Activated B cell treated with CpG ODN at 0.5 μM for 24 hours (primary cell): ENCODE data around the gene YBX2. TPM values are rescaled to one million over a fixed set of nuclear protein-coding genes. Genes with fewer than 3 reads are reported as not detected.
"Not testable (repeated sequence)": the region's sequence is repeated elsewhere in the genome, so short reads cannot be mapped to it uniquely, and the experiment has no call there.

Experiments
- ATAC-seq: fragments of 200-7000 bp; cut with Tn5 transposase; one replicate; pipeline ENCODE4 v1.10.0; 2021; ENCODE audit warnings: low read depth, mild to moderate bottlenecking, moderate library complexity
- CTCF ChIA-PET: fragments of 350-600 bp; sonication (Branson Sonifier 250); formaldehyde crosslinking; loops from one replicate; lab custom pipeline; 2021; ENCODE audit warnings: antibody characterized with exemption; lab: Charles Lee
- POLR2A ChIA-PET: fragments of 350-600 bp; sonication (Branson Sonifier 250); formaldehyde crosslinking; loops from one replicate; lab custom pipeline; 2021; ENCODE audit warnings: antibody characterized with exemption; lab: Charles Lee
- DNase-seq: peaks from one replicate; pipeline ENCODE4 v3.0.0; 2022
- H3K27ac Mint-ChIP-seq: one replicate; pipeline ENCODE4 v1.8.0; 2020; ENCODE audit warnings: mixed read lengths
- H3K27me3 Mint-ChIP-seq: one replicate; pipeline ENCODE4 v1.8.0; 2021; ENCODE audit warnings: mixed read lengths
- H3K36me3 Mint-ChIP-seq: one replicate; pipeline ENCODE4 v1.8.0; 2021; ENCODE audit warnings: low read depth, mixed read lengths
- H3K4me1 Mint-ChIP-seq: one replicate; pipeline ENCODE4 v1.8.0; 2021; ENCODE audit warnings: mixed read lengths
- H3K4me3 Mint-ChIP-seq: one replicate; pipeline ENCODE4 v1.8.0; 2020; ENCODE audit warnings: mild to moderate bottlenecking, mixed read lengths
- H3K9me3 Mint-ChIP-seq: one replicate; pipeline ENCODE4 v1.8.0; 2020; ENCODE audit warnings: mixed read lengths
- intact Hi-C: fragments of 100-400 bp; cut with micrococcal nuclease; formaldehyde crosslinking; loops from one replicate; pipeline ENCODE4 v1.15.1; 2024
- total RNA-seq: library from RNA; stranded (reverse); gene quantifications from 2 replicates; pipeline ENCODE4 v1.2.3, GENCODE V29; 2022
- TF ChIP-seq, protein P1 (sequence below): fragments of 200-600 bp; IDR thresholded peaks from one replicate; pipeline ENCODE4 v1.8.0; 2022; ENCODE audit warnings: antibody characterized with exemption, mild to moderate bottlenecking

Gene YBX2
- total RNA-seq, 1 donor from 2014 or later = 0.16 TPM

DNA sequence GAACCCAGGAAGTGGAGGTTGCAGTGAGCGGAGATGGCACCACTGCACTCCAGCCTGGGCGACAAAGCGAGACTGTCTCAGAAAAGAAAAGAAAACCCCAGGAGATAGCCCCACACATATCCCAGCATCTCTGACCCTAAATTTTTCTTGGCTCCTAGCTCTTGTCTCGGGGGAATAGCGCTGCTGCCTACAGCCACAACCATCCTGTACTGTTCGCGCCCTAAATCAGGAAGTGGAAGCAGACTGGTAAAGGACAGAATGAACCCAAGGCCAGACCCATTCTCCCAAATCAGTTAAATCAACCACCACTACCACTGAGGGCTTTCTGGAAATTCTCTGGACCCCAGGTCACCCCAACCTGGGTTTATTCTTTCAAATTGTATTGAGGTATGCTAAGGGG lies 44.6 kb downstream of the YBX2 start:
- Mint-ChIP-seq H3K27me3 (no peaks in the 10 kb centered on the region), H3K36me3 (peaks cover 56% of the 10 kb centered on the region), H3K27ac (peak overlapping the region; percentile 87), H3K4me3 (peak overlapping the region; percentile 98), H3K9me3 (no peaks in the 10 kb centered on the region), H3K4me1 (peaks cover 47% of the 10 kb centered on the region)
- ATAC-seq (no peak), DNase-seq (no peak)
- TF ChIP-seq, protein P1, sequence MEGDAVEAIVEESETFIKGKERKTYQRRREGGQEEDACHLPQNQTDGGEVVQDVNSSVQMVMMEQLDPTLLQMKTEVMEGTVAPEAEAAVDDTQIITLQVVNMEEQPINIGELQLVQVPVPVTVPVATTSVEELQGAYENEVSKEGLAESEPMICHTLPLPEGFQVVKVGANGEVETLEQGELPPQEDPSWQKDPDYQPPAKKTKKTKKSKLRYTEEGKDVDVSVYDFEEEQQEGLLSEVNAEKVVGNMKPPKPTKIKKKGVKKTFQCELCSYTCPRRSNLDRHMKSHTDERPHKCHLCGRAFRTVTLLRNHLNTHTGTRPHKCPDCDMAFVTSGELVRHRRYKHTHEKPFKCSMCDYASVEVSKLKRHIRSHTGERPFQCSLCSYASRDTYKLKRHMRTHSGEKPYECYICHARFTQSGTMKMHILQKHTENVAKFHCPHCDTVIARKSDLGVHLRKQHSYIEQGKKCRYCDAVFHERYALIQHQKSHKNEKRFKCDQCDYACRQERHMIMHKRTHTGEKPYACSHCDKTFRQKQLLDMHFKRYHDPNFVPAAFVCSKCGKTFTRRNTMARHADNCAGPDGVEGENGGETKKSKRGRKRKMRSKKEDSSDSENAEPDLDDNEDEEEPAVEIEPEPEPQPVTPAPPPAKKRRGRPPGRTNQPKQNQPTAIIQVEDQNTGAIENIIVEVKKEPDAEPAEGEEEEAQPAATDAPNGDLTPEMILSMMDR = no peak
- ChIA-PET CTCF (interaction anchor here (1.2 kb wide), 1 partner anchor 29 kb away, joined by 3 read pairs; no protein-coding TSS in a partner anchor), POLR2A (interaction anchor here (0.8 to 5.8 kb wide), 3 partner anchors 11 to 35 kb away, joined by 3 to 134 read pairs (median 4); partner anchors contain the start of genes ACADVL, DLG4, DVL2 and GABARAP)
- intact Hi-C loops = loop anchor here (5.0 kb wide), 1 partner anchor 232 kb away; the partner anchor contains the start of genes POLR2A and SLC35G6

DNA sequence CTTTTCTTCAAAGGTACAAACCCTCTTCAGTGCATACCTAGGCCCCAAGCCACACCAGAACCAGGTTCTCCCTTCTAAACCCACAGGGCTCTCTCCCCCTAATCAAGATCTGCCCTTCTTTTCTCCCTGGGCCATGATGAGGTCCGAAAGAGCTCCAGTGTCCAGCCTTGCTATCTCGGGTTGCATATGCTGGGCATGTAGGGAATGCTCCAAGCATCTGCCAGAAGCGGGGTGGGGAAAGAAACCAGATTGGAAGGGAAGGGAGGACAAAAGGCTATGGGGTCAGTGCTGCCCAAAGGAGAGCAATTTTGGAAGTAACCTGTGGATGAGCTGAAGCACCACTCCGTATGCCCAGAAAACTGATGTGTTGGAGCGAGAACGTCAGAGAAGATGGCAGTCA lies 45.2 kb downstream of the YBX2 start:
- CTCF ChIA-PET = interaction anchor here (1.2 kb wide), 1 partner anchor 28 kb away, joined by 3 read pairs; no protein-coding TSS in a partner anchor
- ATAC-seq (no peak), DNase-seq (no peak)
- H3K9me3 Mint-ChIP-seq = no peaks in the 10 kb centered on the region
- intact Hi-C loops = no loop called here
- H3K4me1 Mint-ChIP-seq = peaks cover 47% of the 10 kb centered on the region
- H3K27me3 Mint-ChIP-seq = no peaks in the 10 kb centered on the region
- no peak overlapping the region for H3K27ac Mint-ChIP-seq
- POLR2A ChIA-PET = interaction anchor here (1.3 to 5.8 kb wide), 2 partner anchors 11 to 35 kb away, joined by 4 to 134 read pairs; partner anchors contain the start of genes DVL2, GABARAP and PHF23
- TF ChIP-seq, protein P1 = no peak
- peaks cover 57% of the 10 kb centered on the region for H3K36me3 Mint-ChIP-seq
- peak overlapping the region; percentile 98 for H3K4me3 Mint-ChIP-seq

DNA sequence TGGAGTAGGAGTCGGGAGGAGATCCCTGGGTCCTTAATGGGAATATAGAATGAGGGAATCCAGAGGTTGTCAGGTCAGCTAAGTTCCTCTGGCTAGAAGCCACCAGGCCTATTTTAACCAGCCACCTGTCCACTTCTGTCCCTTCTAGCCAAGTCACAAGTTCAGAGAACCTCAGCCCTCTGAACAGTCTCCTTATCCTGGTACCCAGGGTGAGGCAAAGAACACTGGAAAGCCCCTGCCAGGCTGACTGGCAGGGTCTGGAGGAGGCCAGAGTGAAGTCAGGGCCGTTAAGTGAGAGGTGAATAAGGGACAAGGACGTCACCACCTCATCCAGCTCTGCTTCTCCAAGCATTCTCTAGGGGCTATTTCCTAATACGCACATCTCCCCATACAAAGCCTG lies 45.6 kb downstream of the YBX2 start:
- ChIA-PET POLR2A (interaction anchor here (0.8 to 5.8 kb wide), 2 partner anchors 10 to 29 kb away, joined by 3 to 134 read pairs; partner anchors contain the start of genes ACADVL, DLG4, DVL2 and GABARAP), CTCF (interaction anchor here (1.2 kb wide), 1 partner anchor 28 kb away, joined by 3 read pairs; no protein-coding TSS in a partner anchor)
- TF ChIP-seq, protein P1 = no peak
- Mint-ChIP-seq H3K27ac (peak overlapping the region; percentile 4), H3K4me1 (peaks cover 44% of the 10 kb centered on the region), H3K4me3 (no peak overlapping the region), H3K36me3 (peaks cover 57% of the 10 kb centered on the region), H3K9me3 (no peaks in the 10 kb centered on the region), H3K27me3 (no peaks in the 10 kb centered on the region)
- no peak for DNase-seq
- intact Hi-C loops = no loop called here
- no peak for ATAC-seq

DNA sequence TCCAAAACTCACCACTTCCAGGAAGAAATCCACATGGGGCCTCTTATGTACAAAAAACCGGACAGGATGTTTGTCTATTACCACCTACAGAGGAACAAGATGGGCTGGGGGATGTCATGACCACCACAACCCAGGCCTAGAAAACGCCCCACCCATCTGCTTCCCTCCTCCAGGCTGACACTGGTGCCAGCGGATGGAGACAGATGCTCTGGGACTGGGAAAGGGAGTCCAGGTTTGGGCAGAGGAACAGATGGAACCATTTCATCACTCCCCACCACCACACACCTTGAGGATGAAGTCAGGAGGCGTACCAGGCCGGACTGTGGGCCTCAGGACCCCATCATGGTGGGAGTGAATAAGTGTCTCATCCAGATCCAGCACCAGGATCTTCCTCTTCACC lies 47.7 kb downstream of the YBX2 start:
- no peaks in the 10 kb centered on the region for H3K9me3 Mint-ChIP-seq
- TF ChIP-seq, protein P1 = no peak
- H3K27ac Mint-ChIP-seq = peak overlapping the region; percentile 4
- H3K27me3 Mint-ChIP-seq = no peaks in the 10 kb centered on the region
- peaks cover 51% of the 10 kb centered on the region for H3K36me3 Mint-ChIP-seq
- ChIA-PET POLR2A (no interaction called here), CTCF (no interaction called here)
- peaks cover 42% of the 10 kb centered on the region for H3K4me1 Mint-ChIP-seq
- intact Hi-C loops = no loop called here
- no peak for DNase-seq
- no peak for ATAC-seq
- H3K4me3 Mint-ChIP-seq = no peak overlapping the region

DNA sequence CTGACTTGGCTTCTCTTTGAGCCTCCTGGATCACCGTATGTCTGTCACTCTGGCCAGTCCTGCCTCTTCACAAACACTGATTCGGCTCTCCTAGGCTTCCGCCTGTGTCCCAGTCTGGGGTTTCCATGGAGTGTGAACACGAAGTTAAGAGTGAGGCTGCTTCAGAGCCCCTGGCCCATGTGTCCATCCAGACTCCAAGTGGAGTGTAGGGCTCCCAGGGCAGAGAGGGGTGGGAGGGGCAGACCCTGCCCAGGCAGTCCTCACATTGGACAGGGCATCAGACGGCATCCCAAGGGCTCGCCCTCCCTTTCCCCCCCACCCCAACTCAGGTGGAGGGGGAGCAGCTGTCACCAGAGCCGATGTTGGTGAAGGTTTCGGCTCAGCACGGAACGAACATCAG lies 50.6 kb downstream of the YBX2 start:
- ATAC-seq, H3K27ac Mint-ChIP-seq, DNase-seq, H3K27me3 Mint-ChIP-seq, CTCF ChIA-PET, H3K9me3 Mint-ChIP-seq, H3K4me3 Mint-ChIP-seq, intact Hi-C loops: not testable (repeated sequence)
- POLR2A ChIA-PET = interaction anchor here (1.9 to 15.0 kb wide), 4 partner anchors 9 to 443 kb away, joined by 8 to 245 read pairs (median 15); partner anchors contain the start of genes ACADVL, DLG4, DVL2 and TP53
- Mint-ChIP-seq H3K36me3 (peaks cover 67% of the 10 kb centered on the region), H3K4me1 (peaks cover 42% of the 10 kb centered on the region)
